ENCODE measurements around the gene ANKRD60.

The ANKRD60 gene

DNA sequence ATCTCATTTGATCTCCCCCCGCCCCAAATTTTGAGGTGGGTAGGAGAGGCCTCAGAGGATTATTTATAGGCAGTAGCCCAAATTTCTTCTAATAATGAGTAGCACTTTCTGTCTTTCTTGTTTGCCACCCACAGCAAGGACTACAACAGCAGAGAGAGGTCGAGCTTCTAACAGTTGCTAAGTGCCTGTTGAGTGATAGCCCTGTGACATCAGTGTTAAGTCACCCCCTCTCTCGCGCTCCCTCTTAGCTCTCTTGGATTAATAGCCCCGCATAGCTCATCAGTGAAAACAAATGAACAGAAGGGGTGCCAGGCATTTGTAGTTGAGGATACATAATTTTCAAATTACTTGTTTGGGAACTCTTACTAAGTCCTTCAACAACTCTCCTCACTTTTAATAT lies 3.5 kb downstream of the ANKRD60 start:
- no peak overlapping the region for H3K27ac ChIP-seq
- no peaks in the 10 kb centered on the region for H4K20me1 ChIP-seq (ENCODE audit: insufficient read depth)
- peaks cover 47% of the 10 kb centered on the region for H3K27me3 ChIP-seq (ENCODE audit: insufficient read depth, low read depth)
- no peaks in the 10 kb centered on the region for H3K79me2 ChIP-seq (ENCODE audit: insufficient read depth, low read depth)
- TF ChIP-seq, protein P1, sequence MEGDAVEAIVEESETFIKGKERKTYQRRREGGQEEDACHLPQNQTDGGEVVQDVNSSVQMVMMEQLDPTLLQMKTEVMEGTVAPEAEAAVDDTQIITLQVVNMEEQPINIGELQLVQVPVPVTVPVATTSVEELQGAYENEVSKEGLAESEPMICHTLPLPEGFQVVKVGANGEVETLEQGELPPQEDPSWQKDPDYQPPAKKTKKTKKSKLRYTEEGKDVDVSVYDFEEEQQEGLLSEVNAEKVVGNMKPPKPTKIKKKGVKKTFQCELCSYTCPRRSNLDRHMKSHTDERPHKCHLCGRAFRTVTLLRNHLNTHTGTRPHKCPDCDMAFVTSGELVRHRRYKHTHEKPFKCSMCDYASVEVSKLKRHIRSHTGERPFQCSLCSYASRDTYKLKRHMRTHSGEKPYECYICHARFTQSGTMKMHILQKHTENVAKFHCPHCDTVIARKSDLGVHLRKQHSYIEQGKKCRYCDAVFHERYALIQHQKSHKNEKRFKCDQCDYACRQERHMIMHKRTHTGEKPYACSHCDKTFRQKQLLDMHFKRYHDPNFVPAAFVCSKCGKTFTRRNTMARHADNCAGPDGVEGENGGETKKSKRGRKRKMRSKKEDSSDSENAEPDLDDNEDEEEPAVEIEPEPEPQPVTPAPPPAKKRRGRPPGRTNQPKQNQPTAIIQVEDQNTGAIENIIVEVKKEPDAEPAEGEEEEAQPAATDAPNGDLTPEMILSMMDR (conservative IDR thresholded peaks at IDR 0.05; ENCODE audit: low read depth, low read length): no peak
- H3K4me1 ChIP-seq (ENCODE audit: low read depth, poor library complexity, severe bottlenecking): no peaks in the 10 kb centered on the region
- no peak overlapping the region for H3K4me2 ChIP-seq
- no peak overlapping the region for H3K9ac ChIP-seq
- H3K36me3 ChIP-seq (ENCODE audit: insufficient read depth): no peaks in the 10 kb centered on the region
- no peak overlapping the region for H3K4me3 ChIP-seq (IDR thresholded peaks at IDR 0.05; ENCODE audit: insufficient read depth, low read depth, low read length)
- H2AFZ ChIP-seq (ENCODE audit: low read depth): no peak overlapping the region

DNA sequence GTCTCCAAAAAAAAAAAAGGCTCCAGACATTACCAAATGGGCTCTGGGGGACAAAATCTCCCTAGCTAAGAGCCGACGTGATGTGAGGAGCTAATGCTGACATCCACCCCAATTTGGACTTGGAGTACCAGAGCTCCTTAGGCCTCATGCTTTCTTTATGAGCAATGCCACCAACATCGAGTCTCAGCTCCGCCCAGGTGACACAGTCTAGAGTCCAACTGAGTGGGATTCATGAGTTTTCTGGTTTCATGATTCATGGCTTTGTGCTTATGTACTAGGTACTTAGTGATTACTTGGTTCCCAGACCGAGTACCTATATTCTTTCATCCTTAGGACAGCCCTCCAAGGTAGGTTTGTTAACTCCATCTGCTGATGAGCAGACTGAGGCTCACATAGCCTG lies 4.4 kb downstream of the ANKRD60 start:
- Histone ChIP-seq H3K4me1 (ENCODE audit: low read depth, poor library complexity, severe bottlenecking) (no peaks in the 10 kb centered on the region), H3K4me3 (IDR thresholded peaks at IDR 0.05; ENCODE audit: insufficient read depth, low read depth, low read length) (no peak overlapping the region), H3K4me2 (no peak overlapping the region), H3K79me2 (ENCODE audit: insufficient read depth, low read depth) (no peaks in the 10 kb centered on the region), H3K27me3 (ENCODE audit: insufficient read depth, low read depth) (peaks cover 51% of the 10 kb centered on the region), H3K27ac (no peak overlapping the region), H3K9ac (no peak overlapping the region), H3K36me3 (ENCODE audit: insufficient read depth) (no peaks in the 10 kb centered on the region), H2AFZ (ENCODE audit: low read depth) (no peak overlapping the region), H4K20me1 (ENCODE audit: insufficient read depth) (no peaks in the 10 kb centered on the region)
- TF ChIP-seq, protein P1 (conservative IDR thresholded peaks at IDR 0.05; ENCODE audit: low read depth, low read length): no peak

DNA sequence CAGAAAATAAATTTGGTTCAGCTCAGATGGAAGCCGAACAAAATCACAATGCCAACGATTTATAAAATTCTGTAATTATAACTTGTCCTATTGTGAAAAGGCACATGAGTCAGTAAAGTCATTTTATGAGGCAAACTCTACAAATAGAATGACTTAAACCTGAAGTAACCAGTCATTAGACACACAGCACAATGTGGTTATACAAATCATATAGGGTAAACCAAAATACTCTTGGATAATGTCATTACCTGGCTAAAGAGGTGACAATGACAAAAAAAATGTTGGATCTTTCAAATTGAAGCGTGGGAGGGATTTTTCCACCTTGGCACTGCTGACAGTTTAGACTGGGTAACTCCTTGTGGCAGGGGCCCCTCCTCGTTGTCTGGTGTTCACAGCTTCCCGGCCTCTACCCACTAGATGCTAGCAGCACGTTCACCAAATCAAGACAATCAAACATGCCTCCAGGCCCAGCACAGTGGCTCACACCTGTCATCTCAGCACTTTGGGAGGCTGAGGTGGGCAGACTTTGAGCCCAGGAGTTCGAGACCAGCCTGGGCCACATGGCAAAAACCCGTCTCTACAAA lies 5.0 kb downstream of the ANKRD60 start:
- Histone ChIP-seq H3K79me2 (ENCODE audit: insufficient read depth, low read depth) (no peaks in the 10 kb centered on the region), H3K4me1 (ENCODE audit: low read depth, poor library complexity, severe bottlenecking) (no peaks in the 10 kb centered on the region), H3K36me3 (ENCODE audit: insufficient read depth) (no peaks in the 10 kb centered on the region), H3K27ac (no peak overlapping the region), H3K27me3 (ENCODE audit: insufficient read depth, low read depth) (peaks cover 53% of the 10 kb centered on the region), H3K9ac (no peak overlapping the region), H2AFZ (ENCODE audit: low read depth) (no peak overlapping the region), H3K4me2 (no peak overlapping the region), H4K20me1 (ENCODE audit: insufficient read depth) (no peaks in the 10 kb centered on the region), H3K4me3 (IDR thresholded peaks at IDR 0.05; ENCODE audit: insufficient read depth, low read depth, low read length) (no peak overlapping the region)
- TF ChIP-seq, protein P1 (conservative IDR thresholded peaks at IDR 0.05; ENCODE audit: low read depth, low read length): no peak

DNA sequence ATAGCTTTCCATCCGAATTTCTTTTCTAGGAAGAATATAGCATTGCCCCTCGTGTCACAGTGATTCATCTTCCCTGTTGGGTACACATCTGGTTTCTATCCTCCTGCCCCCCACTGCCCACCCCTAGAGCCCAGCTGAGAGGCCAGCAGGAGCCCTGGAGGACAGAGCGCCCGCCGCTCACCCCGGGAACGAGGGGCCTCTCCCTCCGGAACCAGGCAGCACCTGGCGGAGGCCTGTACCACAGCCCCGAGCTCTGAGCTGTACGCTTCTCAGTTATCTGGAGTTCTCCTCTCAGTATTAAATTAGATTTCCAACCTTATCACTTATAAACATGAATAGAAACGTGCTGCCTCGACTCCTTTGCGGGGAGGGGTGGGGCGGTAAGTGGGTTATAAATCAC lies 6.0 kb downstream of the ANKRD60 start:
- TF ChIP-seq, protein P1 (conservative IDR thresholded peaks at IDR 0.05; ENCODE audit: low read depth, low read length): no peak
- H3K27me3 ChIP-seq (ENCODE audit: insufficient read depth, low read depth): peaks cover 63% of the 10 kb centered on the region
- H3K79me2 ChIP-seq (ENCODE audit: insufficient read depth, low read depth): no peaks in the 10 kb centered on the region
- no peak overlapping the region for H3K4me3 ChIP-seq (IDR thresholded peaks at IDR 0.05; ENCODE audit: insufficient read depth, low read depth, low read length)
- H3K4me2 ChIP-seq: no peak overlapping the region
- H3K9ac ChIP-seq: no peak overlapping the region
- H2AFZ ChIP-seq (ENCODE audit: low read depth): no peak overlapping the region
- no peaks in the 10 kb centered on the region for H3K36me3 ChIP-seq (ENCODE audit: insufficient read depth)
- H3K27ac ChIP-seq: no peak overlapping the region
- H4K20me1 ChIP-seq (ENCODE audit: insufficient read depth): no peaks in the 10 kb centered on the region
- no peaks in the 10 kb centered on the region for H3K4me1 ChIP-seq (ENCODE audit: low read depth, poor library complexity, severe bottlenecking)
